Sigmoid colon (tissue), 7 donors: Measurements from ENCODE around the gene TAGLN. TPM values are rescaled to one million over a fixed set of nuclear protein-coding genes. Genes with fewer than 3 reads are reported as not detected.

ENCODE experiments used
- DNase-seq: peaks from one replicate; pipeline ENCODE4 v3.0.0-alpha.2; 2019
- H3K27ac ChIP-seq, 4 donors: fragments of 200-600 bp; sonication (generic); one replicate each; pipeline ENCODE4 v1.5.1; 2016 to 2019; ENCODE audit warnings: mild to moderate bottlenecking in 1 of 4
- H3K27me3 ChIP-seq, 3 donors: fragments of 200-600 bp; sonication (generic); one replicate each; pipeline ENCODE4 v1.5.1; 2019; ENCODE audit warnings: mild to moderate bottlenecking in 1 of 3
- H3K36me3 ChIP-seq, 4 donors: fragments of 200-600 bp; sonication (generic); one replicate each; pipeline ENCODE4 v1.5.1; 2016 to 2019
- H3K4me1 ChIP-seq, 4 donors: fragments of 200-600 bp; sonication (generic); one replicate each; pipeline ENCODE4 v1.5.1; 2017 to 2019
- H3K4me3 ChIP-seq, 4 donors: fragments of 200-600 bp; sonication (generic); one replicate each; pipeline ENCODE4 v1.5.1; 2017 to 2019; ENCODE audit warnings: mild to moderate bottlenecking in 2 of 4, moderate library complexity in 1 of 4
- H3K9me3 ChIP-seq, 4 donors: fragments of 200-600 bp in 3 of 4; sonication (generic) in 3 of 4; one replicate each; pipeline versions ENCODE4 v1.5.1 to v1.6.1; 2013 to 2019
- CTCF ChIP-seq, 4 experiments: fragments of 450-650 bp in 3 of 4; fragments of 200-600 bp in 1 of 4; IDR thresholded peaks; one replicate each; pipeline ENCODE4 v1.5.1; 2016 to 2019; ENCODE audit warnings: antibody characterized with exemption in 4 of 4, mild to moderate bottlenecking in 3 of 4, moderate library complexity in 2 of 4
- EP300 ChIP-seq, 4 donors: sonication (generic); formaldehyde crosslinking; IDR thresholded peaks; one replicate each; pipeline ENCODE4 v1.6.1; 2017; ENCODE audit warnings: antibody characterized with exemption in 4 of 4
- POLR2A ChIP-seq, 2 donors: fragments of 450-650 bp; IDR thresholded peaks; one replicate each; pipeline ENCODE4 v1.6.1; 2016; ENCODE audit warnings: antibody characterized with exemption in 2 of 2, mild to moderate bottlenecking in 2 of 2, moderate library complexity in 2 of 2
- POLR2AphosphoS5 ChIP-seq, 4 donors: sonication (generic); formaldehyde crosslinking; IDR thresholded peaks; one replicate each; pipeline ENCODE4 v1.6.1; 2017; ENCODE audit warnings: antibody characterized with exemption in 4 of 4
- WGBS, 2 donors: extraction: QIAGEN DNeasy Blood & Tissue Kit; methylation state at CpG; one replicate each; pipeline ENCODE4 v1.1.7; 2013; 5-methylcytosine and 5-hydroxymethylcytosine counted together
- intact Hi-C: fragments of 100-400 bp; cut with DNase I; formaldehyde crosslinking; loops from one replicate; pipeline ENCODE4 v1.15.1; 2023
- polyA plus RNA-seq, 3 donors: library from polyadenylated mRNA; stranded (reverse); fragments of 200-250 nt; gene quantifications; one replicate each; pipeline ENCODE4 v1.2.3, GENCODE V29; 2013
- total RNA-seq, 4 donors: library from RNA; depleted of rRNA; stranded (reverse); fragments of >200 nt; gene quantifications; one replicate each; pipeline ENCODE4 v1.1.0, GENCODE V29; 2016
- donor health status: healthy with polysubstance abuse.
- donor health status: Bipolar disorder and iron deficiency.
- donor health status: healthy.

TAGLN gene
- total and polyA plus RNA-seq, 7 donors, result 112 to 14,048 (median 6,854) TPM

GRCh38 chr11:117175781-117176180 is 23.4 kb upstream of the TAGLN start:
- intact Hi-C loops, result no loop called here
- TF ChIP-seq POLR2A (IDR thresholded peaks at IDR 0.05), result no peak
- TF ChIP-seq POLR2AphosphoS5 (IDR thresholded peaks at IDR 0.05), result no peak
- TF ChIP-seq CTCF (IDR thresholded peaks at IDR 0.05), result no peak
- TF ChIP-seq EP300 (IDR thresholded peaks at IDR 0.05), result no peak
- Histone ChIP-seq H3K9me3 (no peaks in the 10 kb centered on the region), H3K36me3 (peaks cover 0 to 10% (median 0%) of the 10 kb centered on the region in 4 donors), H3K27me3 (no peaks in the 10 kb centered on the region), H3K4me3 (no peak overlapping the region), H3K27ac (peak overlapping the region in 3 of 4 donors; percentile 17 to 29 (median 28)), H3K4me1 (peaks cover 0 to 43% (median 24%) of the 10 kb centered on the region in 4 donors)
- no peak for DNase-seq
- 88 to 89% methylated on average over 5 of the region's 5 CpGs for WGBS, 2 donors

- TF ChIP-seq EP300 (IDR thresholded peaks at IDR 0.05), result no peak
- TF ChIP-seq POLR2A (IDR thresholded peaks at IDR 0.05), result no peak
- no peak for TF ChIP-seq CTCF (IDR thresholded peaks at IDR 0.05)
- no peak for TF ChIP-seq POLR2AphosphoS5 (IDR thresholded peaks at IDR 0.05)
- WGBS, 2 donors, result 27 to 76% methylated on average over 1 of the region's 1 CpG
- peaks cover 0 to 9% (median 0%) of the 10 kb centered on the region in 4 donors for H3K36me3 ChIP-seq
- no peak overlapping the region for H3K4me3 ChIP-seq
- peaks cover 0 to 43% (median 28%) of the 10 kb centered on the region in 4 donors for H3K4me1 ChIP-seq
- intact Hi-C loops, result no loop called here
- H3K9me3 ChIP-seq, result no peaks in the 10 kb centered on the region
- H3K27ac ChIP-seq, result peak overlapping the region; percentile 13 to 29 (median 22)
- no peak for DNase-seq
- no peaks in the 10 kb centered on the region for H3K27me3 ChIP-seq
Observed at GRCh38 chr11:117176186-117176585, 23.0 kb upstream of the TAGLN start.

DNA sequence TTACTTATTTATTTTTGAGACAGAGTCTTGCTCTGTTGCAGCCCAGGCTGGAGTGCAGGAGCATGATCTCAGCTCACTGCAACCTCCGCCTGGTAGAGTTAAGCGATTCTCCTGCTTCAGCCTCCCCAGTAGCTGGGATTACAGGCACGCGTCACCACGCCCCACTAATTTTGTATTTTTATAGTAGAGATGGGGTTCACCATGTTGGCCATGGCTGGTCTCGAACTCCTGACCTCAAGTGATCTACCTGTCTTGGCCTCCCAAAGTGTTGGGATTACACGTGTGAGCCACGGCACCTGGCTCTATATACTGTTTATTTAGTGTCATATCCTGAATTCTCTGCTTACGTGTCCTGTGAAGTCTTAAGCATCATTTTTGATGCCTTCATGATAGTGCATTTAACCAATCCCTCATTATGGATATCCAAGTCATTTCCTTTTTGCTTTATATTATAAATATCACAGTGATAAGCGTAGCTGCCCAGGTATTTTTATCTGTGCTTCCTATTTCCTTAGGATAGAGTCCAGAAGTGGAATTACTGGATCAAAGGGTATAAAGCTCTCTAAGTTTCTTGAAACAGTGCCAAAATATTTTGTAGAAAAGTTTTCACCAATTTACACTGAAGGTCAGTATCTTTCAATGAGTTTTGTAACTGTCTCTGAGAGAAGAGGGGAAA is 21.5 kb upstream of the TAGLN start:
- Histone ChIP-seq H3K9me3 (no peaks in the 10 kb centered on the region), H3K27me3 (no peaks in the 10 kb centered on the region), H3K36me3 (peaks cover 3 to 13% (median 7%) of the 10 kb centered on the region in 4 donors), H3K4me3 (peak overlapping the region; percentile 77 to 99 (median 88)), H3K27ac (peak overlapping the region; percentile 92 to 99 (median 96)), H3K4me1 (peaks cover 0 to 49% (median 35%) of the 10 kb centered on the region in 4 donors)
- intact Hi-C loops, result loop anchor here (2.0 kb wide), 2 partner anchors 33 to 55 kb away; partner anchors contain the start of genes PAFAH1B2, PCSK7 and RNF214
- no peak for TF ChIP-seq POLR2A (IDR thresholded peaks at IDR 0.05)
- TF ChIP-seq CTCF (IDR thresholded peaks at IDR 0.05), result no peak
- TF ChIP-seq EP300 (IDR thresholded peaks at IDR 0.05), result no peak
- TF ChIP-seq POLR2AphosphoS5 (IDR thresholded peaks at IDR 0.05), result no peak
- WGBS, 2 donors, result 35 to 73% methylated on average over 10 of the region's 10 CpGs
- peak; percentile 39 for DNase-seq

DNA sequence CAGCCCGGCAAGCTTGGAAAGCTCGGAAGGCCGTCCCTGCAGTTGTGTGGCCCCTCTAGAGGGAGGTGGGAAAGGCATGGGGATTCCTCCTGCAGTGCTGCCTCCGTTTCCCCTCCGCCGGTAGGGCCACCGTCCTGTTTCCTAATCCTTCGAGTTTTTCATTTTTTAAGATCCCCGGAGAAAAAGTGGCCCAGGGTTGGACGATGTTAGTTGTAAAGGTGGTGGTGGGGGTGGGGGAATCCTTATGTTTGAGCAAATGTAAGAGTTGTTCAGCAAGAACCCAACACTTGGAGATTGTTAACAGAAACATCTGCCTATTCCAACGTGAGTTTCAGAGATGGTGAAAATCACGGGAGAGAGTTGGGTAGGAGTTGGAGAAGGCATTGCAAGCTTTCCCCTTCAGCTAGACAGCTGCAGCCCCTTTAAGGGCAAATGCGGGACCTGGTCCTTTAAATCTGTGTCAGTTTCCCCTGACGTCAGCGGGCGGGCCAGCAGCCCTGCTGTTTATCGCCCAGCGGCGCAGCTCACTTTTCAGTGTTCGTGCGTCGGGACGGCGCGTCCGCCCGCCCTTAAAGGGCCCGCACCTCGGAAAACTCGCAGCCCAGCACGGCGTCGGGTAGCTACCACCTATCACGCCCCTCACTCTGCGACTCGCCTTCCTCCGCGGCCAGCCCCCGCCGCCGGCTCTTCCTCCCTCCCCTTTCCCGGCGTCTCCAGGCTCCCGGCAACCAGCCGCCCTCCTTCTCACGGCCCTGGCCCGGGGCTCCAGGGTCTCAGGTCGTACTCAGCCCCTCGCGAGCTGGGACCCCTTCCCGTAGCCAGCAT is 20.7 kb upstream of the TAGLN start, which contains the start of gene SIDT2:
TSS of gene SIDT2 (plus strand) at position 534 of the 825 bp plus-strand sequence. CDS start 521 bp downstream, outside the sequence.
- WGBS, 2 donors, result 1 to 2% methylated on average over 51 of the region's 51 CpGs
- no peaks in the 10 kb centered on the region for H3K27me3 ChIP-seq
- H3K27ac ChIP-seq, result peak within 1 kb of the TSS; percentile 92 to 99 (median 96)
- no peak for TF ChIP-seq CTCF (IDR thresholded peaks at IDR 0.05)
- TF ChIP-seq POLR2AphosphoS5 (IDR thresholded peaks at IDR 0.05), result peak; percentile 97 to 100 (median 98)
- peak; percentile 89 to 95 for TF ChIP-seq POLR2A (IDR thresholded peaks at IDR 0.05)
- TF ChIP-seq EP300 (IDR thresholded peaks at IDR 0.05), result peak in 2 of 4 donors; percentile 67 to 80
- H3K4me3 ChIP-seq, result peak within 1 kb of the TSS; percentile 77 to 99 (median 88)
- peaks cover 7 to 19% (median 9%) of the 10 kb centered on the region in 4 donors for H3K36me3 ChIP-seq
- peak; percentile 98 for DNase-seq
- no peaks in the 10 kb centered on the region for H3K9me3 ChIP-seq
- peaks cover 0 to 49% (median 35%) of the 10 kb centered on the region in 4 donors for H3K4me1 ChIP-seq
- intact Hi-C loops, result loop anchor here (2.0 kb wide), 2 partner anchors 34 to 54 kb away; partner anchors contain the start of genes PAFAH1B2, PCSK7 and RNF214
